HTR-8/SVneo (cell line): ENCODE data around the gene UGT2A1.

Source experiments
- DNase-seq: peaks from one replicate; pipeline ENCODE4 v3.0.0; 2011; ENCODE audit warnings: low spot score, mixed read lengths; ENCODE audit not compliant: insufficient read length
- FAIRE-seq: peaks from 2 replicates; lab custom pipeline; 2011; peaks lifted over from hg19 to GRCh38; lab: Jason Lieb, UNC

UGT2A1 gene

DNA sequence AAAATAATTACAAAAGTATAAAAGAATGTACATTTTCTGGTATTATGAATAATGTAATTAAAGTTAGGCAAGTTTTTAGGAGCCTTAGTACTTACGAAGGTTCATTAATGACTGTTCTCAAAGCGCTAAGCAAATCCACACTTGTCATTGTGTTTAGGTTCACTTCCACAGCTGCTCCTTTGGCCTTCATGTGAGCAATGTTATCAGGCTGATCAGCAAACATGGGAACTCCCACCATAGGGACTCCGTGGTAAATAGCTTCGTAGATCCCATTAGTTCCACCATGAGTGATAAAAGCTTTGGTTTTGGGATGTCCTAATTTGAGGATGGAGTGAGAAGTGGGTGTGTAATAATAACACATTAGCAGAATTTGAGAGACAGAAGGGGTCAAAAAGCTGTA lies 58.7 kb downstream of the UGT2A1 start:
- DNase-seq (no peak), FAIRE-seq (no peak)

DNA sequence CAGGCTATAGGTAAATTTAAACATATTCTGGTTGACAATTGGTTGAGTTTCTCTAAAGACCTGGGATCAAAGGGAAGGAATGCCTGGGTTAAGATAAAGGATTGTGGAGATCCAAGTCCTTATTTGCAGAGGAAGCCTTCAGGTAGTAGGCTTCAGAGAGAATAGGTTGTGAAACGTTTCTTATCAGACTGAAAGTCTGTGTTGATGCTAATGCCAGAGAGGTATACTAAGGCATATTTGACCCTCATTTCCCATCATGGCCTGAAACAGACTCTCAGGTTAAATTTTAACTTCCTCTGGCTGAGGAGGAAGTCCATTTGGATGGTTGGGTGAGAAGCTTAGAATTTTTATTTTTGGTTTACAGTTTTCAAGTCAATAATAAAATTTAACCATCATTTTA lies 61.7 kb downstream of the UGT2A1 start:
- FAIRE-seq, result no peak

DNA sequence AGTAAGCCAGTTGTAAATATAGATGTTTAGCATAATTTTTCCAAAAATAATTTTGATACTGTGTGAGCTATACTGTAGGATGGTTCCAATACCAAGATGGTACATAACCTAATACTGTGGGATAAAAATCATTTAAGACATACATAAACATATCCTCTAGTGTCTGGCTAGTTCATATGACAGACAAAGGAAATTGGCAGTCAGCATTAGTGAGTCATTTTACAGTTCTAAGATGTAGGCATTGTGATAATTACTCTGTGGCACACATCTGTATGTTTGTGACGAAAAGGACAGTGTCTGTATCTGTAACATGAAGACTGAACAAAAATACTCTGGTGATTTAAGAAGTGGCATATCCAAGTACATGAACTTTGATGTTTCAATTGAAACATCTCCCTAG lies 63.2 kb downstream of the UGT2A1 start:
- FAIRE-seq (no peak), DNase-seq (no peak)

More for the DNA sequence above, 61.7 kb downstream of the UGT2A1 start:
- no peak for DNase-seq

DNA sequence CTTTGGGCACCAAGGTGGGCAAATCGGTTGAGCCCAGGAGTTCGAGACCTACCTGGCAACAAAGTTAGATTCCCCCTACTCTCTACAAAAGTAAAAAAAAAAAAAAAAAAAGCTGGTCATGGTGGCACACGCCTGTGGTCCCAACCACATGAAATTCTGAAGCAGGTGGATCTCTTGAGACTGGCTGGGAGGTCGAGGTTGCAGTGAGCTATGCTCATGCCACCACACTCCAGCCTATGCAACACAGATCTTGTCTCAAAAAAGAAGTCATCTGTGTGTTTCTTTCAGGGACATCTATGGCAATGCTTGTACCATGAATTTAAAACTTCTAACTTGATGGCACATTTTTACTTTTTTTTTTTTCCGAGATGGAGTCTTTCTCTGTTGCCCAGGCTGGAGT lies 68.9 kb downstream of the UGT2A1 start:
- no peak for FAIRE-seq

DNA sequence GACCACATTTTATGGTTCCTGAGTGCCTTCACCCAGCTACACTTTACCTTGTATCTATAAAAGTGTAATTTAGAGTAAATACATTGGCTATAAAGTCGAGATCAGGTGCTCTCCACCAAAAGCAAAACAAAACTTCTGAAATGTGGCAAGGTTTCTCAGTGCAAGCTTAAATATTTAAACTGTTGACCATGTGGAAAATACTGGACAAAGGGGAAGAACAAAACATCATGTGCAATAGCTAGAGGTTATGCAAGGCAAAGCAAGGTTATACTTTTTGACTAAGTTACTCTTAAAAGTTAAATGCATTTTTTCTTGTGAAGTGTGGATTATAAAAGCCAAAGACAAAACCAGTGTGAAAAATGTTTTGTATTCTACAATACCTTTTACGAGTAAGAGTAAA lies 69.5 kb downstream of the UGT2A1 start:
- FAIRE-seq (no peak), DNase-seq (no peak)

More for the DNA sequence above, 68.9 kb downstream of the UGT2A1 start:
- no peak for DNase-seq

DNA sequence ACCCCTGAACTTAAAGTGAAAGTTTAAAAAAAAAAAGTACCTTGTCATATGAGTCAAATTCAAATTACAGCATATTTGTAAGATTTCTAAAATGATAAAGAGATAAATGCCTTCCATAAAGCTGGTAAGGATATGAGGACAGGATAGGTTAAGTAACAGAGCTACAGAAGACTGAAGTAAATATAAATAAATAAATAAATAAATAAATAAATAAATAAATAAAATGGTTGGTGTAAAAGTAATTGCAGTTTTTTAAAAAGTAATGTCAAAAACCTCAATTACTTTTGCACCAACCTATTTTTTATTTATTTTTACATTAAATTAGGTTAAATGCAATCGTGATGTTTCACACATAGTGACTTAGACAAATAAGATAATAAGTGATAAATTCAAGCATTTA lies 75.8 kb downstream of the UGT2A1 start:
- FAIRE-seq, result no peak
- no peak for DNase-seq

DNA sequence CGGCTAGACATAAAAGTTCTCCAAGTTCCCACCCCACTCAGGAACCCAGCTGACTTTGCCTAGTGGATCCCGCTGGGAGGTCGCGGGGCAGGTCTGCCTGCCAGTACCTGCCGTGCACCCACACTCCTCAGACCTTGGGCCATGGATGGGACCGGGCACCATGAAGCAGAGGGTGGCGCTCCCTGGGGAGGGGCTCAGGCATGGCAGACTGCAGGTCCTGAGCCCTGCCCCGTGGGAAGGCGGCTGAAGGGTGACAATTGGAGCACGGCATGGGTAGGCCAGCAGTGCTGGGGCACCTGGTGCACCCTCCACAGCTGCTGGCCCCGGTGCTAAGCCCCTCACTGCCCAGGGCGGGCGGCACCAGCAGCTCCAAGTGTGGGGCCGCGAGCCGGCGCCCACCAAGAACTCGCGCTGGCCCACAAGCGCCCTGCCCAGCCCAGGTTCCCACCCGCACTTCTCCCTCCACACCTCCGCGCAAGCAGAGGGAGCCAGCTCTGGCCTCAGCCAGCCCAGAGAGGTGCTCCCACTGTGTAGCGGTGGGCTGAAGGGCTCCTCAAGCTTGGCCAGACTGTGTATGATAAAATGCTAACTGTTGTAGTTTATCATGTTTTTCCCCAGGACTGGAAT lies 76.7 kb downstream of the UGT2A1 start:
- FAIRE-seq (no peak), DNase-seq (no peak)

DNA sequence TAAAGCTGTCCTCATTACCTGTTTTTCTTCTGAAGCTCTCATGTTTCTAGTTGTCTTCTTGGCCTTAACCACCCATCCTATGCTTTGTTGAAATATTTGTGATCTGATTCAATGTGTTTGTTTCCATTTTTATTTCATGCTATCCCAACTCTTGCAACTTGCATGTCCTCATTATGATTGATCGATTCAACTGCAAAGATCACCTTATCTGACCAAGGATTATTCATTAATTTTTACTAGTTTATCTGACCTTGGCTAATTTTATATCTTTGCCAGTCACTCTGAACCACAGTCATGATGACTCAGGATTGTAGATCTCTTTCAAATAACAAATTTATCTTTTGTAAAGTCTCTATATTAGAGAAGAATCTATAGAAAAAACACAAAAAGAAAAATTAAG lies 84.3 kb downstream of the UGT2A1 start:
- DNase-seq (no peak), FAIRE-seq (no peak)

DNA sequence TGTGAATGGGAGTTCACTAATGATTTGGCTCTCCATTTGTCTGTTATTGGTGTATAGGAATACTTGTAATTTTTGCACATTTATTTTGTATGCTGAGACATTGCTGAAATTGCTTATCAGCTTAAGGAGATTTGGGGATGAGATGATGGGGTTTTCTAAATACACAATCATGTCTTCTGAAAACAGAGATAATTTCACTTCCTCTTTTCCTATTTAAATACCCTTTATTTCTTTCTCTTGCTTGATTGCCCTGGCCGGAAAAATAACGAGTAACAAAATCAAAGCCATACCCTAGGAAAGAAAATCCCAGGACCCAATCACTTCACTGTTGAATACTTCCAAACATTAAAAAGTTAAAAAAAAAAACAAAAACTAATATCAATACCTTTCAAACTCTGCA lies 89.6 kb downstream of the UGT2A1 start:
- no peak for DNase-seq
- FAIRE-seq, result no peak

DNA sequence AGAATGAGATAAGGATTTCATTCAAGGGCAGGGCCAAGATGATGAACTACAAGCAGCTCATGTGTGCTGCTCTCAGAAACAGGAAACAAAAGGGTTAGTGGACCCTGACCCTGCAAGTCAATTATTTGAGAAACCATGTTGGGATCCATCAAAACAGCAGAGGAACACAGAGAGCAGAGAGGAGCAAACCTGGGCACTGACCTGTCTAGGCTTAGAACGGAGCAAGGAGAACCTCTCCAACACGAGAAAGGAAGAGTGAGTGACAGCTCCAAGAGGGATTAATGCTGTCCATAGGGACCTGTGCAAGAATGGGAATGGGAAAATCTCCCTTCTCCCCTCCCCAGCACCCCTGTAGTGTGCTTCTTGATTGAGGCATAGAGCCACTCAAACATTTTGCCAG lies 103.4 kb downstream of the UGT2A1 start:
- FAIRE-seq (no peak), DNase-seq (no peak)

DNA sequence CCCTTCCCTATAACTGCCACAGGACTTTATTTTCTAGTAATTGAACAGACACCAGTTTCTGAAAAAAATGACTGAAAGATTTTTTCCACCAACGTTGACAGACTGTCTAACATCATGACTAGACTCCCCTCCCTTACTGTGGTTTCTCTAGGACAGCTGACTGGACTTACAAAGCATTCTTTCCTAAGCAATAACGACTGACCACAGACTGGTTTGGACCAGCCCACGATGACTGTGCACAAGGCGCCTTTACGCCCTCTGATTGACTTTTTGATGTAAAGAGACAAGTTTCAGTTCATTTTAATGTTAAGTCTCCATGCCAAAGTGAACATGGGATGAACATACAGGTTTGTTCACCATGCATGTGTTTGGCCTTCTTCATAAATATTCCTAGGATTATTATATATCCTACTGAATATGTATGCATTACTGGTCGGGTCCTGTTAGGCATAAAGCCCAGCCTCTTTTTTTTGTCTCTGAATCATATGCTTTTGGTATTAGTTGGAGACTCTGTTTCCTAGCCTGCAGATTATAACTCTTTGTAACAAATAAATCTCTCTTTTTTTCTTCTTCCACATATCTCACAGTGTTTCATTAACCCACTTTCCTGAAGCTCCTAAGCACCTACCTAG lies 106.8 kb downstream of the UGT2A1 start:
- no peak for DNase-seq

More for the DNA sequence above, 106.8 kb downstream of the UGT2A1 start:
- no peak for FAIRE-seq
